Adrenal gland (tissue), 12 donors: ENCODE data around the gene CRYBA4. TPM values are rescaled to one million over a fixed set of nuclear protein-coding genes. Genes with fewer than 3 reads are reported as not detected.

Experiments
- DNase-seq, 7 donors: peaks; one replicate each; pipeline ENCODE4 v3.0.0-alpha.2; 2019 to 2020
- H3K27ac ChIP-seq, 5 donors: fragments of 200-600 bp; sonication (generic) in 4 of 5; 1 replicate in 3 of 5; 2 replicates in 2 of 5; pipeline versions ENCODE4 v1.5.1 to v1.8.0; 2016 to 2020; ENCODE audit warnings: mild to moderate bottlenecking in 1 of 5
- H3K27me3 ChIP-seq: fragments of 200-600 bp; 2 replicates; pipeline ENCODE4 v1.8.0; 2021
- H3K36me3 ChIP-seq, 2 donors: fragments of 200-600 bp; replicated peaks in 1 of 2; 1 replicate in 1 of 2; 2 replicates in 1 of 2; pipeline versions ENCODE4 v1.5.1 to v1.8.0; 2018 to 2022
- H3K4me1 ChIP-seq, 2 donors: fragments of 200-600 bp; replicated peaks in 1 of 2; 1 replicate in 1 of 2; 2 replicates in 1 of 2; pipeline versions ENCODE4 v1.5.1 to v1.8.0; 2018 to 2021
- H3K4me3 ChIP-seq, 4 donors: fragments of 200-600 bp; sonication (generic) in 3 of 4; one replicate each; pipeline ENCODE4 v1.5.1; 2016 to 2018
- H3K9me3 ChIP-seq, 3 donors: fragments of 200-600 bp; sonication (generic) in 1 of 3; replicated peaks in 1 of 3; 1 replicate in 2 of 3; 2 replicates in 1 of 3; pipeline versions ENCODE4 v1.5.1 to v1.8.0; 2016 to 2021
- CTCF ChIP-seq, 6 experiments: fragments of 450-650 bp in 4 of 6; fragments of 200-600 bp in 2 of 6; sonication (generic) in 1 of 6; IDR thresholded peaks; 1 replicate in 5 of 6; 2 replicates in 1 of 6; pipeline versions ENCODE4 v1.5.1 to v1.8.0; 2016 to 2021; ENCODE audit warnings: antibody characterized with exemption in 6 of 6, mild to moderate bottlenecking in 2 of 6, moderate library complexity in 1 of 6
- POLR2A ChIP-seq, 2 donors: fragments of 450-650 bp; IDR thresholded peaks; one replicate each; pipeline ENCODE4 v1.6.1; 2017; ENCODE audit warnings: antibody characterized with exemption in 2 of 2, mild to moderate bottlenecking in 2 of 2, moderate library complexity in 1 of 2
- WGBS, 4 donors: extraction: QIAGEN DNeasy Blood & Tissue Kit in 2 of 4; methylation state at CpG; one replicate each; pipeline versions ENCODE4 v1.1.5 to v1.1.7; 2013 to 2017; 5-methylcytosine and 5-hydroxymethylcytosine counted together
- intact Hi-C, 2 donors: fragments of 100-400 bp; cut with DNase I; formaldehyde crosslinking; loops; one replicate each; pipeline versions ENCODE4 v1.14.1 to v1.15.0; 2022 to 2023
- polyA plus RNA-seq, 3 donors: library from polyadenylated mRNA; stranded (reverse); fragments of 200-250 nt in 2 of 3; fragments of 350-450 nt in 1 of 3; fragmentation: Illumina TruSeq in 1 of 3; extraction: RNeasy Lipid Tissue Mini Kit (QIAGEN cat#74804) in 1 of 3; gene quantifications; one replicate each; pipeline ENCODE4 v1.2.3, GENCODE V29; 2013 to 2014
- total RNA-seq, 9 donors: library from RNA; depleted of rRNA in 4 of 9; stranded (reverse); fragments of >200 nt in 4 of 9; fragments of 120-200 nt in 1 of 9; fragmentation: NEBNext Ultra II Directional in 1 of 9; extraction: Animal tissue kit (Norgen Biotek cat#: 25700) in 1 of 9; gene quantifications; one replicate each; pipeline versions ENCODE4 v1.1.0 to v1.2.4, GENCODE V29; 2013 to 2023
- donor health status: healthy with polysubstance abuse.
- donor health status: Bipolar disorder and iron deficiency.
- donor health status: DM: yes; HTN: yes; CAD: no.
- donor health status: DM: no; HTN: no; CAD: no.
- donor health status: DM: no; HTN: no; CAD: no.
- donor health status: DM: yes; HTN: yes; CAD: no.

CRYBA4 gene
- total and polyA plus RNA-seq, 12 donors = not detected

GRCh38 chr22:26587991-26588613 lies 33.7 kb upstream of the CRYBA4 start:
- TF ChIP-seq POLR2A (IDR thresholded peaks at IDR 0.05) (no peak), CTCF (IDR thresholded peaks at IDR 0.05) (no peak)
- Histone ChIP-seq H3K27me3 (no peaks in the 10 kb centered on the region), H3K27ac (peak overlapping the region in 3 of 5 donors; percentile 77 to 95 (median 83)), H3K4me3 (peak overlapping the region in 1 of 4 donors; percentile 92), H3K4me1 (peaks cover 18 to 32% of the 10 kb centered on the region in 2 donors), H3K36me3 (no peaks in the 10 kb centered on the region), H3K9me3 (no peaks in the 10 kb centered on the region)
- no peak for DNase-seq
- intact Hi-C loops = loop anchor here in 1 of 2 donors (5.0 kb wide), 1 partner anchor 96 kb away; no protein-coding TSS in a partner anchor
- 75 to 88% (median 80%) methylated on average over 4 of the region's 4 CpGs for WGBS, 4 donors

- Histone ChIP-seq H3K4me3 (peak overlapping the region in 3 of 4 donors; percentile 71 to 92 (median 78)), H3K9me3 (no peaks in the 10 kb centered on the region), H3K4me1 (peaks cover 18 to 32% of the 10 kb centered on the region in 2 donors), H3K36me3 (no peaks in the 10 kb centered on the region), H3K27me3 (no peaks in the 10 kb centered on the region), H3K27ac (peak overlapping the region in 4 of 5 donors; percentile 18 to 95 (median 80))
- intact Hi-C loops = loop anchor here in 1 of 2 donors (5.0 kb wide), 1 partner anchor 97 kb away; no protein-coding TSS in a partner anchor
- WGBS, 4 donors = 48 to 57% (median 50%) methylated on average over 13 to 14 of the region's 14 CpGs
- DNase-seq = no peak
- TF ChIP-seq CTCF (IDR thresholded peaks at IDR 0.05) = no peak
- TF ChIP-seq POLR2A (IDR thresholded peaks at IDR 0.05) = no peak
These were observed 32.9 kb upstream of the CRYBA4 start for GRCh38 chr22:26588729-26589366.

- Histone ChIP-seq H3K27me3 (no peaks in the 10 kb centered on the region), H3K4me3 (peak overlapping the region; percentile 9 to 92 (median 74)), H3K9me3 (no peaks in the 10 kb centered on the region), H3K27ac (peak overlapping the region in 4 of 5 donors; percentile 18 to 95 (median 80)), H3K4me1 (peaks cover 16 to 30% of the 10 kb centered on the region in 2 donors), H3K36me3 (no peaks in the 10 kb centered on the region)
- intact Hi-C loops = loop anchor here in 1 of 2 donors (5.0 kb wide), 1 partner anchor 97 kb away; no protein-coding TSS in a partner anchor
- TF ChIP-seq POLR2A (IDR thresholded peaks at IDR 0.05) = no peak
- WGBS, 4 donors = 0% methylated on average over 1 to 44 of the region's 44 CpGs
- peak; percentile 47 to 64 (median 59) for DNase-seq
These were observed 32.4 kb upstream of the CRYBA4 start for GRCh38 chr22:26589367-26589844.

- 1 to 4% (median 1%) methylated on average over 10 to 72 of the region's 72 CpGs for WGBS, 4 donors
- peak in 1 of 6 experiments; percentile 8 for TF ChIP-seq CTCF (IDR thresholded peaks at IDR 0.05)
- TF ChIP-seq POLR2A (IDR thresholded peaks at IDR 0.05) = peak in 1 of 2 donors; percentile 81
- no peaks in the 10 kb centered on the region for H3K27me3 ChIP-seq
- H3K9me3 ChIP-seq = no peaks in the 10 kb centered on the region
- H3K4me1 ChIP-seq = peaks cover 9 to 23% of the 10 kb centered on the region in 2 donors
- peak within 1 kb of the TSS; percentile 9 to 92 (median 74) for H3K4me3 ChIP-seq
- peak; percentile 70 to 88 (median 80) for DNase-seq
- intact Hi-C loops = loop anchor here in 1 of 2 donors (5.0 kb wide), 1 partner anchor 98 kb away; no protein-coding TSS in a partner anchor
- H3K27ac ChIP-seq = peak within 1 kb of the TSS; percentile 18 to 95 (median 77)
- H3K36me3 ChIP-seq = no peaks in the 10 kb centered on the region
These were observed 31.7 kb upstream of the CRYBA4 start, which contains the start of gene TPST2 for GRCh38 chr22:26589845-26590736. TSS of gene TPST2 (minus strand) at chr22:26590132. CDS start at chr22:26541630, 48,502 bp downstream.
